HFF-Myc (cell line): Measurements from ENCODE around the gene STK32C.

ENCODE experiments used
- DNase-seq: peaks from one replicate; pipeline ENCODE4 v3.0.0-alpha.2; 2011; ENCODE audit warnings: low read depth; ENCODE audit errors: extremely low read depth
- H3K4me3 ChIP-seq: replicated peaks from 2 replicates; pipeline ENCODE4 v1.5.1; 2011; ENCODE audit warnings: low read depth, mild to moderate bottlenecking, control low read depth, low read length
- CTCF ChIP-seq: IDR thresholded peaks from 2 replicates; pipeline ENCODE4 v1.5.1; 2012; ENCODE audit warnings: mild to moderate bottlenecking, low read depth, low read length, control low read depth; ENCODE audit errors: missing control alignments

Gene STK32C

GRCh38 chr10:132176623-132177500 is 130.9 kb downstream of the STK32C start:
- no peak for DNase-seq
- no peak for TF ChIP-seq CTCF
- H3K4me3 ChIP-seq: no peak overlapping the region

GRCh38 chr10:132175907-132176581 is 131.7 kb downstream of the STK32C start:
- no peak for DNase-seq
- no peak overlapping the region for H3K4me3 ChIP-seq
- no peak for TF ChIP-seq CTCF

- no peak for TF ChIP-seq CTCF
- no peak for DNase-seq
- H3K4me3 ChIP-seq: no peak overlapping the region
Observed at GRCh38 chr10:132175408-132175807, 132.3 kb downstream of the STK32C start.

GRCh38 chr10:132174237-132174636 is 133.5 kb downstream of the STK32C start:
- DNase-seq: no peak
- no peak for TF ChIP-seq CTCF
- no peak overlapping the region for H3K4me3 ChIP-seq

GRCh38 chr10:132173185-132173584 is 134.6 kb downstream of the STK32C start:
- TF ChIP-seq CTCF: no peak
- no peak overlapping the region for H3K4me3 ChIP-seq
- DNase-seq: no peak

- no peak for TF ChIP-seq CTCF
- H3K4me3 ChIP-seq: no peak overlapping the region
- DNase-seq: no peak
Observed at GRCh38 chr10:132172091-132173066, 135.4 kb downstream of the STK32C start.
